WERI-Rb-1 (cell line): ENCODE results near the gene SEC24D.

Experiments
- DNase-seq: peaks from one replicate; pipeline ENCODE4 v3.0.0-alpha.2; 2020
- H3K27ac ChIP-seq: fragments of 250-450 bp; sonication (Bioruptor Pico); 2 replicates; pipeline ENCODE4 v1.5.1; 2020; ENCODE audit warnings: mild to moderate bottlenecking, moderate library complexity
- H3K27me3 ChIP-seq: fragments of 250-450 bp; sonication (Bioruptor Pico); 2 replicates; pipeline ENCODE4 v1.5.1; 2021; ENCODE audit warnings: mild to moderate bottlenecking, low read depth, moderate library complexity; ENCODE audit not compliant: insufficient read depth, severe bottlenecking
- H3K36me3 ChIP-seq: fragments of 250-450 bp; sonication (Bioruptor Pico); 2 replicates; pipeline ENCODE4 v1.5.1; 2020; ENCODE audit warnings: mild to moderate bottlenecking, moderate library complexity
- H3K4me3 ChIP-seq: 2 replicates; pipeline ENCODE4 v1.5.1; 2011; ENCODE audit warnings: low read depth, mild to moderate bottlenecking, control low read depth, low read length
- H3K9me3 ChIP-seq: fragments of 250-450 bp; sonication (Bioruptor Pico); 2 replicates; pipeline ENCODE4 v1.5.1; 2021; ENCODE audit warnings: mild to moderate bottlenecking, moderate library complexity; ENCODE audit not compliant: severe bottlenecking
- CTCF ChIP-seq: IDR thresholded peaks from 2 replicates; pipeline ENCODE4 v1.5.1; 2011; ENCODE audit warnings: low read depth, mild to moderate bottlenecking, control low read depth, inconsistent platforms, low read length

Gene SEC24D

GRCh38 chr4:118848901-118849300, 13.0 kb upstream of the SEC24D start:
- TF ChIP-seq CTCF: no peak
- Histone ChIP-seq H3K27me3 (no peaks in the 10 kb centered on the region), H3K4me3 (no peak overlapping the region), H3K36me3 (no peaks in the 10 kb centered on the region), H3K27ac (no peak overlapping the region), H3K9me3 (no peaks in the 10 kb centered on the region)
- no peak for DNase-seq

- Histone ChIP-seq H3K36me3 (no peaks in the 10 kb centered on the region), H3K4me3 (no peak overlapping the region), H3K27me3 (no peaks in the 10 kb centered on the region), H3K9me3 (no peaks in the 10 kb centered on the region), H3K27ac (no peak overlapping the region)
- no peak for DNase-seq
- TF ChIP-seq CTCF: no peak
Observed at GRCh38 chr4:118848242-118848641, 12.3 kb upstream of the SEC24D start.

GRCh38 chr4:118846979-118847378, 11.1 kb upstream of the SEC24D start:
- H3K27me3 ChIP-seq: no peaks in the 10 kb centered on the region
- H3K36me3 ChIP-seq: no peaks in the 10 kb centered on the region
- no peak for TF ChIP-seq CTCF
- no peak overlapping the region for H3K4me3 ChIP-seq
- no peak for DNase-seq
- H3K27ac ChIP-seq: no peak overlapping the region
- H3K9me3 ChIP-seq: no peaks in the 10 kb centered on the region

GRCh38 chr4:118845552-118846050, 9.7 kb upstream of the SEC24D start:
- H3K27ac ChIP-seq: no peak overlapping the region
- H3K36me3 ChIP-seq: no peaks in the 10 kb centered on the region
- no peak for DNase-seq
- no peaks in the 10 kb centered on the region for H3K27me3 ChIP-seq
- no peak for TF ChIP-seq CTCF
- no peak overlapping the region for H3K4me3 ChIP-seq
- no peaks in the 10 kb centered on the region for H3K9me3 ChIP-seq

GRCh38 chr4:118843237-118843636, 7.3 kb upstream of the SEC24D start:
- H3K27me3 ChIP-seq: no peaks in the 10 kb centered on the region
- H3K36me3 ChIP-seq: no peaks in the 10 kb centered on the region
- H3K9me3 ChIP-seq: no peaks in the 10 kb centered on the region
- no peak for TF ChIP-seq CTCF
- H3K4me3 ChIP-seq: no peak overlapping the region
- no peak for DNase-seq
- no peak overlapping the region for H3K27ac ChIP-seq

GRCh38 chr4:118842055-118842454, 6.1 kb upstream of the SEC24D start:
- Histone ChIP-seq H3K27me3 (no peaks in the 10 kb centered on the region), H3K27ac (no peak overlapping the region), H3K4me3 (no peak overlapping the region), H3K9me3 (no peaks in the 10 kb centered on the region), H3K36me3 (no peaks in the 10 kb centered on the region)
- no peak for DNase-seq
- no peak for TF ChIP-seq CTCF
